H9 (cell line): ENCODE results near the gene CDC14C. TPM values are rescaled to one million over a fixed set of nuclear protein-coding genes. Genes with fewer than 3 reads are reported as not detected.

Source experiments
- DNase-seq: peaks from one replicate; pipeline ENCODE4 v3.0.0-alpha.2; 2017
- H2AFZ ChIP-seq: one replicate; pipeline ENCODE4 v1.6.1; 2013; ENCODE audit warnings: mild to moderate bottlenecking, low read length, control low read depth, moderate library complexity
- H2AK5ac ChIP-seq: 2 replicates; pipeline ENCODE4 v1.6.1; 2013; ENCODE audit warnings: low read length, control low read depth, mixed read lengths; ENCODE audit not compliant: insufficient read length
- H2BK120ac ChIP-seq: one replicate; pipeline ENCODE4 v1.6.1; 2013; ENCODE audit warnings: low read depth, mild to moderate bottlenecking, low read length, control low read depth, inconsistent platforms; ENCODE audit not compliant: poor library complexity, severe bottlenecking
- H2BK12ac ChIP-seq: 2 replicates; pipeline ENCODE4 v1.6.1; 2013; ENCODE audit warnings: low read length, control low read depth, mixed read lengths, low read depth; ENCODE audit not compliant: insufficient read length
- H2BK15ac ChIP-seq: 2 replicates; pipeline ENCODE4 v1.6.1; 2013; ENCODE audit warnings: low read depth, low read length, control low read depth
- H2BK20ac ChIP-seq: one replicate; pipeline ENCODE4 v1.6.1; 2013; ENCODE audit warnings: low read depth, mild to moderate bottlenecking, low read length, control low read depth, inconsistent platforms; ENCODE audit not compliant: poor library complexity, severe bottlenecking
- H2BK5ac ChIP-seq: 2 replicates; pipeline ENCODE4 v1.6.1; 2013; ENCODE audit warnings: low read length, control low read depth, mixed read lengths; ENCODE audit not compliant: insufficient read length
- H3K14ac ChIP-seq: 2 replicates; pipeline ENCODE4 v1.6.1; 2013; ENCODE audit warnings: low read length, control low read depth; ENCODE audit not compliant: insufficient read depth
- H3K18ac ChIP-seq: 2 replicates; pipeline ENCODE4 v1.6.1; 2013; ENCODE audit warnings: low read depth, mild to moderate bottlenecking, mixed read lengths, low read length, control low read depth; ENCODE audit not compliant: insufficient read length
- H3K23ac ChIP-seq: 2 replicates; pipeline ENCODE4 v1.6.1; 2013; ENCODE audit warnings: low read length, control low read depth, mixed read lengths, low read depth; ENCODE audit not compliant: insufficient read length
- H3K23me2 ChIP-seq: 2 replicates; pipeline ENCODE4 v1.6.1; 2013; ENCODE audit warnings: low read depth, mild to moderate bottlenecking, mixed read lengths, low read length, control low read depth; ENCODE audit not compliant: insufficient read length, poor library complexity, severe bottlenecking
- H3K27ac ChIP-seq: 2 replicates; pipeline ENCODE4 v1.5.1; 2013; ENCODE audit warnings: low read length, control low read depth, mixed read lengths, low read depth; ENCODE audit not compliant: insufficient read length
- H3K27me3 ChIP-seq: 2 replicates; pipeline ENCODE4 v1.6.1; 2013; ENCODE audit warnings: low read length, control low read depth, inconsistent platforms; ENCODE audit not compliant: insufficient read depth
- H3K4ac ChIP-seq: 2 replicates; pipeline ENCODE4 v1.6.1; 2013; ENCODE audit warnings: low read depth, mild to moderate bottlenecking, control low read depth, inconsistent platforms, low read length, moderate library complexity
- H3K4me1 ChIP-seq: 2 replicates; pipeline ENCODE4 v1.6.1; 2013; ENCODE audit warnings: low read length, control low read depth, inconsistent platforms; ENCODE audit not compliant: insufficient read depth
- H3K4me2 ChIP-seq: 2 replicates; pipeline ENCODE4 v1.6.1; 2013; ENCODE audit warnings: low read length, control low read depth, mixed read lengths; ENCODE audit not compliant: insufficient read length, insufficient read depth
- H3K56ac ChIP-seq: 2 replicates; pipeline ENCODE4 v1.6.1; 2013; ENCODE audit warnings: low read depth, mild to moderate bottlenecking, mixed read lengths, low read length, control low read depth; ENCODE audit not compliant: insufficient read length
- H3K79me1 ChIP-seq: 2 replicates; pipeline ENCODE4 v1.6.1; 2013; ENCODE audit warnings: low read depth, mild to moderate bottlenecking, moderate library complexity, low read length, control low read depth, inconsistent platforms; ENCODE audit not compliant: insufficient read depth, poor library complexity, severe bottlenecking
- H3K79me2 ChIP-seq: 2 replicates; pipeline ENCODE4 v1.6.1; 2013; ENCODE audit warnings: low read length, control low read depth, inconsistent platforms; ENCODE audit not compliant: insufficient read depth
- H3K9ac ChIP-seq: 2 replicates; pipeline ENCODE4 v1.6.1; 2013; ENCODE audit warnings: low read length, control low read depth, mixed read lengths; ENCODE audit not compliant: insufficient read length; ENCODE audit errors: extremely low read depth
- H3K9me3 ChIP-seq: one replicate; pipeline ENCODE4 v1.6.1; 2013; ENCODE audit warnings: low read depth, low read length, inconsistent platforms; ENCODE audit not compliant: control insufficient read depth
- H3T11ph ChIP-seq: one replicate; pipeline ENCODE4 v1.6.1; 2013; ENCODE audit warnings: mild to moderate bottlenecking, low read length, control low read depth, inconsistent platforms
- H4K20me1 ChIP-seq: one replicate; pipeline ENCODE4 v1.6.1; 2013; ENCODE audit not compliant: control insufficient read depth, insufficient read length, insufficient read depth
- H4K5ac ChIP-seq: 2 replicates; pipeline ENCODE4 v1.6.1; 2013; ENCODE audit warnings: low read depth, mild to moderate bottlenecking, mixed read lengths, low read length, control low read depth; ENCODE audit not compliant: insufficient read length
- H4K8ac ChIP-seq: replicated peaks from 2 replicates; pipeline ENCODE4 v1.6.1; 2013; ENCODE audit warnings: low read length, control low read depth, mixed read lengths, low read depth; ENCODE audit not compliant: insufficient read length
- H4K91ac ChIP-seq: 2 replicates; pipeline ENCODE4 v1.6.1; 2013; ENCODE audit warnings: low read depth, mild to moderate bottlenecking, moderate library complexity, mixed read lengths, low read length, control low read depth; ENCODE audit not compliant: insufficient read length
- H3K27ac Mint-ChIP-seq, 3 experiments: 2 replicates in 2 of 3; 3 replicates in 1 of 3; pipeline ENCODE4 v1.8.0; 2020 to 2021; ENCODE audit warnings: mixed read lengths in 3 of 3, mild to moderate bottlenecking in 1 of 3, moderate library complexity in 1 of 3
- H3K27me3 Mint-ChIP-seq: 2 replicates; pipeline ENCODE4 v1.8.0; 2021; ENCODE audit warnings: low read depth, mild to moderate bottlenecking, moderate library complexity, mixed read lengths
- H3K36me3 Mint-ChIP-seq, 3 experiments: 2 replicates in 2 of 3; 3 replicates in 1 of 3; pipeline ENCODE4 v1.8.0; 2020 to 2021; ENCODE audit warnings: low read depth in 3 of 3, mixed read lengths in 3 of 3; ENCODE audit not compliant: insufficient read depth in 1 of 3
- H3K4me1 Mint-ChIP-seq, 2 experiments: 2 replicates each; pipeline ENCODE4 v1.8.0; 2020; ENCODE audit warnings: mixed read lengths in 2 of 2
- H3K4me3 Mint-ChIP-seq, 2 experiments: 2 replicates in 1 of 2; 3 replicates in 1 of 2; pipeline ENCODE4 v1.8.0; 2020 to 2021; ENCODE audit warnings: mild to moderate bottlenecking in 2 of 2, mixed read lengths in 2 of 2, moderate library complexity in 1 of 2
- H3K9me3 Mint-ChIP-seq, 2 experiments: 2 replicates in 1 of 2; 3 replicates in 1 of 2; pipeline ENCODE4 v1.8.0; 2020; ENCODE audit warnings: mild to moderate bottlenecking in 2 of 2, mixed read lengths in 2 of 2, moderate library complexity in 1 of 2
- CTCF ChIP-seq: fragments of 200-600 bp; sonication (generic); conservative IDR thresholded peaks from 3 replicates; pipeline ENCODE4 v1.8.0; 2021; ENCODE audit warnings: antibody characterized with exemption, mild to moderate bottlenecking
- WGBS: extraction: QIAGEN DNeasy Blood & Tissue Kit; methylation state at CpG from one replicate; pipeline ENCODE4 v1.1.7; 2013; ENCODE audit warnings: missing lambda C conversion rate, low lambda C conversion rate, mixed read lengths; ENCODE audit not compliant: insufficient read length; ENCODE audit errors: extremely low coverage; 5-methylcytosine and 5-hydroxymethylcytosine counted together
- total RNA-seq: library from RNA; stranded (reverse); gene quantifications from 2 replicates; pipeline ENCODE4 v1.2.1, GENCODE V29; 2021

CDC14C gene
- total RNA-seq, 1 experiment from 2014 or later: not detected

GRCh38 chr7:48938539-48939295, 14.4 kb downstream of the CDC14C start:
- H3K14ac ChIP-seq: no peak overlapping the region
- H3K79me2 ChIP-seq: no peaks in the 10 kb centered on the region
- H2AK5ac ChIP-seq: no peak overlapping the region
- no peak overlapping the region for H2BK120ac ChIP-seq
- H3K79me1 ChIP-seq: no peaks in the 10 kb centered on the region
- no peak overlapping the region for H3K4me2 ChIP-seq
- no peak overlapping the region for H4K91ac ChIP-seq
- no peak for TF ChIP-seq CTCF
- H3K23me2 ChIP-seq: no peaks in the 10 kb centered on the region
- H2BK15ac ChIP-seq: no peak overlapping the region
- no peak overlapping the region for H2BK20ac ChIP-seq
- no peaks in the 10 kb centered on the region for H3K27me3 Mint-ChIP-seq
- no peaks in the 10 kb centered on the region for H3K9me3 ChIP-seq
- no peak overlapping the region for H3K4me3 Mint-ChIP-seq
- no peaks in the 10 kb centered on the region for H3K36me3 Mint-ChIP-seq
- no peaks in the 10 kb centered on the region for H3K27me3 ChIP-seq
- no peak for DNase-seq
- H3K56ac ChIP-seq: no peak overlapping the region
- H2BK12ac ChIP-seq: no peak overlapping the region
- WGBS: no CpG with 5 or more reads among the region's 4 CpGs
- no peak overlapping the region for H3K27ac ChIP-seq
- H3T11ph ChIP-seq: no peak overlapping the region
- no peak overlapping the region for H3K9ac ChIP-seq
- H2BK5ac ChIP-seq: no peak overlapping the region
- no peak overlapping the region for H3K23ac ChIP-seq
- H4K5ac ChIP-seq: no peak overlapping the region
- no peak overlapping the region for H4K8ac ChIP-seq
- no peaks in the 10 kb centered on the region for H3K9me3 Mint-ChIP-seq
- no peaks in the 10 kb centered on the region for H4K20me1 ChIP-seq
- H3K27ac Mint-ChIP-seq: no peak overlapping the region
- no peak overlapping the region for H3K18ac ChIP-seq
- H3K4me1 ChIP-seq: no peaks in the 10 kb centered on the region
- H3K4me1 Mint-ChIP-seq: peaks cover 9% of the 10 kb centered on the region in 2 experiments
- H3K4ac ChIP-seq: no peak overlapping the region
- no peak overlapping the region for H2AFZ ChIP-seq
